ENCODE data around the gene NUDT22.

DNA sequence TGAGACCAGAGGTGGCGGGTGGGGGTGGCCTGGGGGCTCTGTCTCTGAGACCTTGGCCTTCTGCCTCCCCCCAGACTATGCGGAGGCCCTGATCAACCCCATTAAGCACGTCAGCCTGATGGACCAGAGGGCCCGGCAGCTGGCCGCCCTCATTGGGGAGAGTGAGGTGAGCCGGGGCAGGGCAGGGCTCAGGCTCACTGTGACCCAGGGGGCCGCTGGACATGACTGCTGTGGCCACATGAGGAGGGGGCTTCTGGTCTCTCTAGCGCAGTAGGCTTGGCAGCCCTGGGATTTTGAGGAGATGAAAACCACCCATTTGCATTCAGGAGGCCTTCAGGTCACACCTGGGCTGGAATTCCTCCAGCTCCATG, 37.9 kb downstream of the NUDT22 start:
- TF ChIP-seq YY1 (IDR thresholded peaks at IDR 0.05; ENCODE audit: low read depth) (no peak), ZBTB7A (IDR thresholded peaks at IDR 0.05; ENCODE audit: low read depth) (no peak), EP300 (IDR thresholded peaks at IDR 0.05; ENCODE audit: borderline replicate concordance) (no peak)
- TF ChIP-seq, protein P1, sequence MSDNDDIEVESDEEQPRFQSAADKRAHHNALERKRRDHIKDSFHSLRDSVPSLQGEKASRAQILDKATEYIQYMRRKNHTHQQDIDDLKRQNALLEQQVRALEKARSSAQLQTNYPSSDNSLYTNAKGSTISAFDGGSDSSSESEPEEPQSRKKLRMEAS (IDR thresholded peaks at IDR 0.05): no peak
- TF ChIP-seq, protein P2, sequence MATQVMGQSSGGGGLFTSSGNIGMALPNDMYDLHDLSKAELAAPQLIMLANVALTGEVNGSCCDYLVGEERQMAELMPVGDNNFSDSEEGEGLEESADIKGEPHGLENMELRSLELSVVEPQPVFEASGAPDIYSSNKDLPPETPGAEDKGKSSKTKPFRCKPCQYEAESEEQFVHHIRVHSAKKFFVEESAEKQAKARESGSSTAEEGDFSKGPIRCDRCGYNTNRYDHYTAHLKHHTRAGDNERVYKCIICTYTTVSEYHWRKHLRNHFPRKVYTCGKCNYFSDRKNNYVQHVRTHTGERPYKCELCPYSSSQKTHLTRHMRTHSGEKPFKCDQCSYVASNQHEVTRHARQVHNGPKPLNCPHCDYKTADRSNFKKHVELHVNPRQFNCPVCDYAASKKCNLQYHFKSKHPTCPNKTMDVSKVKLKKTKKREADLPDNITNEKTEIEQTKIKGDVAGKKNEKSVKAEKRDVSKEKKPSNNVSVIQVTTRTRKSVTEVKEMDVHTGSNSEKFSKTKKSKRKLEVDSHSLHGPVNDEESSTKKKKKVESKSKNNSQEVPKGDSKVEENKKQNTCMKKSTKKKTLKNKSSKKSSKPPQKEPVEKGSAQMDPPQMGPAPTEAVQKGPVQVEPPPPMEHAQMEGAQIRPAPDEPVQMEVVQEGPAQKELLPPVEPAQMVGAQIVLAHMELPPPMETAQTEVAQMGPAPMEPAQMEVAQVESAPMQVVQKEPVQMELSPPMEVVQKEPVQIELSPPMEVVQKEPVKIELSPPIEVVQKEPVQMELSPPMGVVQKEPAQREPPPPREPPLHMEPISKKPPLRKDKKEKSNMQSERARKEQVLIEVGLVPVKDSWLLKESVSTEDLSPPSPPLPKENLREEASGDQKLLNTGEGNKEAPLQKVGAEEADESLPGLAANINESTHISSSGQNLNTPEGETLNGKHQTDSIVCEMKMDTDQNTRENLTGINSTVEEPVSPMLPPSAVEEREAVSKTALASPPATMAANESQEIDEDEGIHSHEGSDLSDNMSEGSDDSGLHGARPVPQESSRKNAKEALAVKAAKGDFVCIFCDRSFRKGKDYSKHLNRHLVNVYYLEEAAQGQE (IDR thresholded peaks at IDR 0.05; ENCODE audit: low read depth): no peak
